Measurements from ENCODE around the gene LDLRAD2. TPM values are rescaled to one million over a fixed set of nuclear protein-coding genes. Genes with fewer than 3 reads are reported as not detected.

Gene LDLRAD2
- total and polyA plus RNA-seq, 2 of the 8 experiments (the other 6 are each of a cell fraction or from before 2014, with no cell fraction given): 0.48 to 0.74 TPM

GRCh38 chr1:21799730-21800129 is 12.3 kb upstream of the LDLRAD2 start:
- Histone ChIP-seq H3K4ac (replicated peaks; ENCODE audit: insufficient read length, low read depth, low read length) (no peak overlapping the region), H3K56ac (replicated peaks; ENCODE audit: insufficient read length, low read depth, low read length) (no peak overlapping the region), H3K14ac (ENCODE audit: insufficient read length) (no peak overlapping the region), H3K79me2 (ENCODE audit: control insufficient read depth in 1 of 2, insufficient read depth in 2 of 2, low read length in 2 of 2) (no peaks in the 10 kb centered on the region), H3K27me3 (replicated peaks in 1 of 4; ENCODE audit: control insufficient read depth in 3 of 4, extremely low read depth in 1 of 4, insufficient read depth in 3 of 4, low read length in 3 of 4) (no peaks in the 10 kb centered on the region), H4K20me1 (replicated peaks in 1 of 2; ENCODE audit: control insufficient read depth in 1 of 2, insufficient read depth in 2 of 2, low read length in 2 of 2) (no peaks in the 10 kb centered on the region), H4K91ac (replicated peaks; ENCODE audit: insufficient read length, low read length) (no peak overlapping the region), H3K36me3 (ENCODE audit: control insufficient read depth in 2 of 4, insufficient read depth in 4 of 4, low read length in 3 of 4) (no peaks in the 10 kb centered on the region), H3K4me1 (replicated peaks in 1 of 4; ENCODE audit: control insufficient read depth in 3 of 4, insufficient read depth in 4 of 4, low read length in 3 of 4) (no peaks in the 10 kb centered on the region), H2BK15ac (ENCODE audit: low read length) (0 out of 2 replicates have a peak overlapping the region, but pooled peaks have one; percentile 46), H3K79me1 (ENCODE audit: low read depth, low read length) (no peaks in the 10 kb centered on the region), H3K27ac (ENCODE audit: low read depth, low read length) (no peak overlapping the region), H3K18ac (ENCODE audit: extremely low read depth, low read length) (no peak overlapping the region), H3K4me3 (ENCODE audit: extremely low read depth in 1 of 4, insufficient read depth in 2 of 4, low read depth in 3 of 4, low read length in 4 of 4) (no peak overlapping the region), H2BK12ac (ENCODE audit: low read depth, low read length) (no peak overlapping the region), H3K23ac (ENCODE audit: insufficient read length) (no peak overlapping the region), H3K9ac (replicated peaks in 1 of 4; ENCODE audit: extremely low read depth in 1 of 4, low read depth in 3 of 4, low read length in 3 of 4) (no peak overlapping the region), H2BK120ac (replicated peaks; ENCODE audit: low read depth, low read length) (no peak overlapping the region), H3K9me3 (ENCODE audit: insufficient read depth in 2 of 2, low read depth in 1 of 2, low read length in 1 of 2) (no peaks in the 10 kb centered on the region), H2BK20ac (ENCODE audit: low read length) (no peak overlapping the region), H2AK5ac (ENCODE audit: low read depth, low read length) (no peak overlapping the region), H2BK5ac (ENCODE audit: low read depth, low read length) (no peak overlapping the region), H3K4me2 (ENCODE audit: insufficient read depth in 1 of 2, low read depth in 2 of 2, low read length in 2 of 2) (no peak overlapping the region), H3K23me2 (ENCODE audit: low read depth, low read length) (no peaks in the 10 kb centered on the region), H2AFZ (ENCODE audit: low read length) (no peak overlapping the region), H4K5ac (ENCODE audit: insufficient read length, low read depth, low read length) (no peak overlapping the region), H4K8ac (ENCODE audit: extremely low read depth, insufficient read depth, low read length) (no peak overlapping the region)
- TF ChIP-seq TCF12 (IDR thresholded peaks at IDR 0.05; ENCODE audit: low read depth, low read length): no peak
- TF ChIP-seq CBX8 (IDR thresholded peaks at IDR 0.05; ENCODE audit: borderline replicate concordance, low read depth, low read length): no peak
- no peak for TF ChIP-seq NRF1 (IDR thresholded peaks at IDR 0.05; ENCODE audit: low read depth, low read length)
- no peak for TF ChIP-seq NANOG (IDR thresholded peaks at IDR 0.05; ENCODE audit: insufficient read depth, low read depth, low read length, poor library complexity, severe bottlenecking)
- no peak for TF ChIP-seq CHD1 (IDR thresholded peaks at IDR 0.05; ENCODE audit: low read depth, low read length)
- no peak for TF ChIP-seq RXRA (IDR thresholded peaks at IDR 0.05; ENCODE audit: insufficient read depth, low read depth, low read length)
- TF ChIP-seq RFX5 (IDR thresholded peaks at IDR 0.05; ENCODE audit: borderline replicate concordance, low read depth, low read length): no peak
- TF ChIP-seq CREB1 (IDR thresholded peaks at IDR 0.05): no peak
- no peak for FAIRE-seq
- ChIA-PET POLR2A (ENCODE audit: partially characterized antibody) (interaction anchor here (1.5 kb wide), 1 partner anchor 17 kb away, joined by 5 read pairs; the partner anchor contains the start of gene USP48), CTCF (ENCODE audit: partially characterized antibody) (interaction anchor here (0.6 to 1.6 kb wide), 3 partner anchors 13 to 823 kb away, joined by 3 to 6 read pairs (median 3); no protein-coding TSS in a partner anchor)
- WGBS, 2 experiments (ENCODE audit: extremely low coverage in 1 of 2, insufficient coverage in 1 of 2, insufficient read length in 1 of 2, insufficient replicate concordance in 2 of 2, low coverage in 1 of 2, low lambda C conversion rate in 2 of 2, missing lambda C conversion rate in 1 of 2): 88% methylated on average over 5 of the region's 5 CpGs; no CpG with 5 or more reads in 1 of the 2 experiments
- DNase-seq (ENCODE audit: low read depth in 1 of 2, low spot score in 2 of 2): no peak

Data from H1 (cell line).